MM.1S (cell line): ENCODE data around the gene MAN1C1.

ENCODE experiments used
- CTCF ChIP-seq: fragments of 300-600 bp; sonication (generic); IDR thresholded peaks from 2 replicates; pipeline ENCODE4 v1.5.1; 2016; ENCODE audit warnings: antibody characterized with exemption, low read length, mixed read lengths
- EZH2 ChIP-seq: fragments of 300-600 bp; sonication (generic); optimal IDR thresholded peaks from 2 replicates; pipeline ENCODE3; 2017; ENCODE audit warnings: low read depth, mild to moderate bottlenecking, antibody characterized with exemption, low read length, mixed read lengths
- EZH2phosphoT487 ChIP-seq: fragments of 300-600 bp; sonication (generic); IDR thresholded peaks from 2 replicates; pipeline ENCODE4 v1.6.1; 2018; ENCODE audit warnings: antibody characterized with exemption, low read length

GRCh38 chr1:25768999-25769398 lies 152.4 kb downstream of the MAN1C1 start:
- no peak for TF ChIP-seq EZH2
- TF ChIP-seq CTCF = no peak
- TF ChIP-seq EZH2phosphoT487 = no peak
